NCI-H2029 (cell line): ENCODE data around the gene CXCR3.
A peak's percentile ranks its signal among the peaks of the same experiment; 100 is the strongest.
"Not testable (repeated sequence)": the region's sequence is repeated elsewhere in the genome, so short reads cannot be mapped to it uniquely, and the experiment has no call there.

Experiments
- DNase-seq: peaks from one replicate; lab custom pipeline; 2025; lab: John Stamatoyannopoulos, UW

CXCR3 gene

DNA sequence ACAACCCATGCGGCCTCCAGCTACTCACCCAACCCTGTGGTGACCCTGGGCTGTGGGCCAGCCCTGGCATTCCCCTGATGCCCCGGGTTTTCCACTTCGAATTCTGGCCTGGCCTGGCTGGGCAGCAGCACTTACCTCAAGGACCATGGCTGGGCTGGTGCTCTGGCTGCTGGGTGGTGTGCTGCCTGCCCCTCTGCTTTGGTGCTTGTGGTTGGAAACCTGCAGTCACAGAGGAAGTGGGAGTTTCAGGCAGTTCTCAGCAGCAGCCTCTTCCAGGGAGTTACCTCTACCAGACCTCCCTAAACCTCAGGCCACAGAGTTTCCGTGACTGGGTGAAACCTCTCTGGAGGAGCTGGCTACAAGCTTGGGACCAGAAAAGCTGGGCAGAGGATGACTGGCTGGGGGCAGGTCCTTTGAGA is at the start of gene CXCR3:
Gene CXCR3, minus strand, starts transcription at position 209 of the 419 bp plus-strand sequence. Its CDS starts 62 bp downstream, at position 147.
- no peak for DNase-seq

GRCh38 chrX:71667328-71668247 is 49.3 kb upstream of the CXCR3 start, which contains the start of gene LOC101059915:
Gene LOC101059915, plus strand, starts transcription at chrX:71667546.
- DNase-seq, result peak; percentile 76

DNA sequence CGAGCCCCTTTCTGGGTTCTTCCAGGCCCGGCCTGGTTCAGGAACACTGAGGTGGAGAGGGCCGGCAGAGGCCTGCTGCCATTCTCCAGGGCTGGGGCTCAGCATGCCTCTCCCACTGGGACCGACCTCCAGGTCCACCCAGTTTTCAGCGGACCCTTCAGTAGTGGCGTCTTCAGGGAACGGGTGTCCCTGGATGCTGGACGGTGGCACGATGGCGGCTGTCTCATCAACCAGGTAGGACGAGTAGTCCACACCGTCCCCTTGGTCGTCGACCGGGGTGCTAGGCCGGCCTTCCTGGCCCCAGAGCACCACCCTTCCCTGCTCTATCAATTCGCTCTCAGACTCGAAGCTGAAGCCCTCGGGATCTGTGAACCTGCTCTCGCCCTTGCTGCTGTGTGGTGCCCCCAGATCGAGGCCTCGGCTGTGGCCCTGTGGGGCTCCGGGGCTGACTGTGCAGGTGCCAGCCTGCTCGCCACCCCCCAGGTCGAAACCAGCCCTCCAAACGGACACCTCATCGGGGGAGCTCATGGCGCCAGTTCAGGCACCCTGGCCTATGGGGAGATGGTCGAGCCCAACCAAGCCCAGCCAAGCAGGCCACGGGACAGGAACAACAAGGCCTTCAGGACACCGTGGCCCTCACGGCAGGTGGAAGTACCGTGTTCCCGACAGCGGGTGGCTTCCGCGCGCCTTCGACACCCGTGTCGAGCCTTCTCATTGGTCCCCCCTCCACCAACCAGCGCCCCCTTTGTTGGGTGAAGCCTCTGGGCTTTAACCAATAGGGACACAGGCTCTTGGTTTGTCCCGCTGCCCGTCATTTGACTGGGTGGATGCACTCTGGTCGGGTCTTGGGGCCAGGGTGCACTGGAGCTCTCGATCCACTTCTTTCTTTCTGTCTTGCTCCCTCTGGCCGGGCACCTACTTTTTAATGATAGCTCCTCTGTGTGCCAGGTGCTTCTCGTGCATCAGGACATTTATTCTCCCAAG is 48.2 kb upstream of the CXCR3 start:
- no peak for DNase-seq

DNA sequence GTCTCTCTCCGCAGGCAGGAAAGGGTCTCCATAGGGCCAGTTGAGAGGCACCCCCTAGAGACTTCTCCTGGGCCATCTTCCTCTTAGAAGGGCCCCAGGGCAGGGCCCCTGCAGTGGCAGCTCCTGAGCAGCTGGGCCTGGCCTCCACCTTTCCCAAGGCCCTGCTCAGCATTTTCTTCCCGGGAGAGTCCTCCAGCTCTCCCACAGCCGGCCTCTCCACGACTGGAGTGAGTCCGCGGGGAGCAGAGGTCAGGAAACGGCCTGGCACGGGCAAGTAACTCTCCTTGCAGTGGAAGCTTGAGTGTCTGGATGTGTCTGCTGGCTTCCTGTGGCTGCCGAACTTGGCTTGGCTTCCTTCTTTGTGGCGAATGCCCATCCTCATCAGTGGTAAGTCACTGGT is 47.4 kb upstream of the CXCR3 start:
- DNase-seq, result no peak

GRCh38 chrX:71664889-71665491 is 46.7 kb upstream of the CXCR3 start:
- DNase-seq, result no peak

- DNase-seq, result not testable (repeated sequence)
Observed at GRCh38 chrX:71664202-71664601, 45.9 kb upstream of the CXCR3 start.

GRCh38 chrX:71663238-71663637 is 44.9 kb upstream of the CXCR3 start:
- DNase-seq, result not testable (repeated sequence)

GRCh38 chrX:71662654-71663053 is 44.3 kb upstream of the CXCR3 start:
- not testable (repeated sequence) for DNase-seq

DNA sequence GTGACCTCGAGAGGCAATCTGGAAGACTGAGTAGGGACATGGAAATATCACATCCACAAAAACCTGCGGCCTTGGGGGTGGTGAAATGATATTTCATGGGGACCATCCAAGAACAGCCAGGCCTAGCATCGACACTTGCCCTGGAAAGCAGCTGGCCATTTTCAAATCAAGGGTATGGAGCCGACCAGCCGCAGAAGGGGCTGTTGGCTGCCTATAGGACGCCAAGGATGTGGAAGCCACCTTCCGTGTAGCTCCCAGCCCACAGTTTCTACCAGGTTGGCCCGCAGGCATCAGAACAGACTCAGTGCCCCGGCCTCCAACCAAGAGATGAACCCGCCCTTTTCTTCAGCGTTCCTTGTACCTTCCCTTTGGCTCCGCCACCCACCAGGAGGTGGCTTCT is 43.6 kb upstream of the CXCR3 start:
- no peak for DNase-seq

- DNase-seq, result no peak
Observed at GRCh38 chrX:71660562-71661416, 42.5 kb upstream of the CXCR3 start.

- DNase-seq, result no peak
Observed at GRCh38 chrX:71659959-71660358, 41.6 kb upstream of the CXCR3 start.

GRCh38 chrX:71659342-71659741 is 41.0 kb upstream of the CXCR3 start:
- no peak for DNase-seq

DNA sequence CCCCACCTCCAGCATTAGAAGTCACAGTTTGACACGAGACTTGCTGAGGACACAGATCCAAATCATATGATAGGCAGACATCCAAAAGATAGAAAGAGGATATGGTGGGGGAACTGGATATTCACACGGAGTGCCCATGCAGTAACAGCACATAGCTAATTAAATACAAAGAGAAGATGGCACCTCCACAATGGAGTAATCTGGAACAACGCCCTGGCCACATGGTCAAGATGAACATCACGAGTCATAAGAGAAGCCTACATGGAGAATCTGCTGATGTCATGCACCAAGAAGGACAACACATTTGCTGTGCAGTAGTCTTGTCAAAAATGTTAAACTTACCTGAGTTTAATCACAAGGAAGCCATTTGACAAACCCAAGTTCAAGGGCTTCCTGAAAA is 39.0 kb upstream of the CXCR3 start:
- no peak for DNase-seq

DNA sequence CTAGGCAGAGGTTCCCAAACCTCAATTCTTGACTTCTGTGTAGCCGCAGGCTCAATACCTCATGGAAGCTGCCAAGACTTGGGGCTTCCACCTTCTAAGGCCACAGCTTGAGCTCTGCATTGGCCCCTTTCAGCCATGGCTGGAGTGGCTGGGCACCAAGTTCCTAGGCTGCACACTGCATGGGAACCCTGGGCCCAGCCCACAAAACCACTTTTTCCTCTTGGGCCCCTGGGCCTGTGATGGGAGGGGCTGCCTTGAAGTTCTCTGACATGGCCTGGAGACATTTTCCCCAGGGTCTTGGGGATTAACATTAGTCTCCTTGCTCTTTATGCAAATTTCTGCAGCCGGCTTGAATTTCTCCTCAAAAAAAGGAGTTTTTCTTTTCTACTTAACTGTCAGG is 35.0 kb upstream of the CXCR3 start:
- no peak for DNase-seq

DNA sequence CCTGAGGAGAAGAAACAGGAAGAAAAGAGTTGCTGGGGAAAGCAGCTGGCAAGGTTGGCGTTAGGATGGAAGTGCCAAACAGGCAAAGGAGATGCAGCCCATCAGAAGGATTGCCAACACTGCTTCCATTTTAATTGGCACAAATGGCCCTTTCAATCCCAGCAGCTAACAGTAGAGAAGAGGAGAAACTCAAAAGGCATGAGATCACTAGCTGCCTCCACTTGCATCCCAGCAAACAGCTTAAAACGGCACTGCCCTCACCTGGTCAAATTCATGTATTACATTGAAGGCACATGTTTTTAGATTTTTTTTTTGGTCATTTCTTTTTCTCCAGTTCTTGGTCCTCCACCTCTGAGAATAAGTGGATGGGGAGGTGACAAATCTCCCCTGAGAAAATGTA is 34.1 kb upstream of the CXCR3 start:
- DNase-seq, result peak; percentile 25

GRCh38 chrX:71650333-71650969 is 32.1 kb upstream of the CXCR3 start:
- no peak for DNase-seq

- DNase-seq, result not testable (repeated sequence)
Observed at GRCh38 chrX:71644406-71644805, 26.1 kb upstream of the CXCR3 start.

DNA sequence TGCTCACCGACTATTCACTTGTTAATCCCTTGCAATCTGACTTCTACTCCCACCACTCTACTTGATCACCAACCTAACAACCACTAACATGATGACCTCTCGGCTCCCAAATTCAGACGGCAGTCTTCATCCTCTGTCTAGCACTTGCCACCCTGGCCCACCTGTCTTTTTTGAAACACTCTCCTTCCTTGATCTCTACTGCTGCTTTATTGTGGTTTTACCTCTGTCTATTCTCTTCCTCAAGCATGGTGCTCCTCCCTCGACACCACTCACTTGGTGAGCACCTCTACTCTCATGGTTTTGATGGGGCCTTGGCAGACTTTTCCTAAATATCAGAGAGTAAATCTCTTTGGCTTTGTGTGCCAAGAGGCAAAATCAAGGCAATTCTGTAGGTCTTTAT is 21.7 kb upstream of the CXCR3 start:
- DNase-seq, result no peak

DNA sequence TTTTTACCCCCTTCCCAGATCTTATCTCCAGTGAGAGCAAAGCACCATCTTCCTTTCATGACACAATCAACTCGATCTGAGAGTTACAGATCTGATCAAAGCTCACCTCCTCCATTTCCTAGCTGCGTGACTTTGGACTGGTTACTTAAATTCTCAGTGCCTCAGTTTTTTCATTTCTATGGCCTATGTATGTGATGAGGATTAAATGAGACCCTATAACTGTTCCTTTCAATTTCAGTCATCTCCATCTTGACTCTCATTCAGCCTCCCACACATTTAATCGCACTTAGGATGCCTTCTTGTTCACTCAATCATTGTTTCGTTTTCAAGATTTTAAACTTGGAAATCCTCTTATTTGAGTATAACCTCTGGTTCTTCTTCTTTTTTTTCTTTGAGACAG is 20.1 kb upstream of the CXCR3 start:
- DNase-seq, result no peak

DNA sequence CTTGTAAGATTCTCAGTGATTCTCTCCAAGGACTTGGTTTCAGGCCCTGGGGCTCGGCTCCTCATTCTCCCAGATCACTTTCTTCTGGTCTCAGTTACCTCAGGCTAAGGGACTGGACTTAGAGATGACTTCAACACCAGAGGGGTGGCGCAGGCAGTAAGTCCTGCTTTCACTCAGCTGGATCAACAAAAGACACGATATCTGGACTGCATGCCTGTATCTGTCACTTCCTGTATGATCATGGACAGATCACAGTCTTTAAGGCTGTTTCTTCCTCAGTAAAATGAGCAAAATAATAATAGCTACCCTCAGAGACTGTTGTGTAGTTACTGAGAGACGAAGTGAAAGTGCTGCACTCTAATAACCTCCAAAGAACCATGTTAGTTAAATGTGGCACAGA is 19.5 kb upstream of the CXCR3 start:
- DNase-seq, result no peak

DNA sequence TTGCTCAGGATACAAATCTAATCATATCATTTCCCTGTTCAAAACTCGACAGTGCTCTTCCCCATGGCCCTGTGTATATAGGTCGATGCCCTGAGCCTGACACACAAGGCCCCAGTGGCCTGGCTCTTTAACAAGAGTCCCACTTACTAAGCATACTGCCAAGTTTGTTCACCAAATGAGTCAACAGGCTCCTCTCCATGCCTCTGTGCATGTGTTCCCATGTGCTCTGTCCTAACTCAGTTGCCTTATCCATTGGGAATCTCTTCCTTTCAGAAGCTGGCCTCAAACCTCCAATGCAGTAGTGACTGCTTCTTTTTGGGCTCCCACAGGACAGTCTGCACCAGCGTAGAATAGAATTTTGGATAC is 18.9 kb upstream of the CXCR3 start:
- no peak for DNase-seq
